ENCODE data around the gene HS3ST2.
"Not testable (repeated sequence)": the region's sequence is repeated elsewhere in the genome, so short reads cannot be mapped to it uniquely, and the experiment has no call there.

Gene HS3ST2

GRCh38 chr16:22810226-22810625 lies 3.7 kb upstream of the HS3ST2 start:
- no peak overlapping the region for H3K4me3 ChIP-seq (ENCODE audit: low read depth, low read length)
- DNase-seq (ENCODE audit: low read depth), result no peak
- TF ChIP-seq CTCF (IDR thresholded peaks at IDR 0.05; ENCODE audit: control insufficient read depth, extremely low read depth, insufficient read depth), result no peak

GRCh38 chr16:22813223-22813947 lies 577 bp upstream of the HS3ST2 start:
- H3K4me3 ChIP-seq (ENCODE audit: low read depth, low read length), result no peak overlapping the region
- DNase-seq (ENCODE audit: low read depth), result no peak
- peak; percentile 65 for TF ChIP-seq CTCF (IDR thresholded peaks at IDR 0.05; ENCODE audit: control insufficient read depth, extremely low read depth, insufficient read depth)

DNA sequence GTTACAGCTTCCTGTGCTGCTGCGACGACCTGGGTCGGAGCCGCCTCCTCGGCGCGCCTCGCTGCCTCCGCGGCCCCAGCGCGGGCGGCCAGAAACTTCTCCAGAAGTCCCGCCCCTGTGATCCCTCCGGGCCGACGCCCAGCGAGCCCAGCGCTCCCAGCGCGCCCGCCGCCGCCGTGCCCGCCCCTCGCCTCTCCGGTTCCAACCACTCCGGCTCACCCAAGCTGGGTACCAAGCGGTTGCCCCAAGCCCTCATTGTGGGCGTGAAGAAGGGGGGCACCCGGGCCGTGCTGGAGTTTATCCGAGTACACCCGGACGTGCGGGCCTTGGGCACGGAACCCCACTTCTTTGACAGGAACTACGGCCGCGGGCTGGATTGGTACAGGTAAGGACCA lies 746 bp downstream of the HS3ST2 start:
- DNase-seq (ENCODE audit: low read depth), result no peak
- H3K4me3 ChIP-seq (ENCODE audit: low read depth, low read length), result no peak overlapping the region
- no peak for TF ChIP-seq CTCF (IDR thresholded peaks at IDR 0.05; ENCODE audit: control insufficient read depth, extremely low read depth, insufficient read depth)

DNA sequence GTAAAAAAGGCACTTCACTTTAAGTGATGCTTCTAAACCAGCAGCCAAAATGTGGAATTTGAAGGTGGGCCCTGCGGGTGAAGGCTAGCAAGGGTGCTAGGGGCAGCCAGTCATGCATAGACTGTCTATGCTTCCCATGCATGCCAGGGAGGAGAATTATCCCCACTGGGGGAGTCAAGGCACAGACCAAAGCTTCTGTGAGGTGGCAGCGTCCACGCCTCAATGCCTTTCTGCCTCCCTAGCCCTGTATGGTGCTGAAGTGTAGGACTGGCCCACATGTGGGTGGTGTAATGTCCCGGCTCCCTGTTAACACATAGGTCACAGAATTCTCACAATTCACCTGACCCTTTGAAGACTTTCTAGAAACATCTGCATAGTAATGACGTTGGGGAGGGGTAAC lies 1.9 kb downstream of the HS3ST2 start:
- H3K4me3 ChIP-seq (ENCODE audit: low read depth, low read length), result no peak overlapping the region
- DNase-seq (ENCODE audit: low read depth), result no peak
- no peak for TF ChIP-seq CTCF (IDR thresholded peaks at IDR 0.05; ENCODE audit: control insufficient read depth, extremely low read depth, insufficient read depth)

DNA sequence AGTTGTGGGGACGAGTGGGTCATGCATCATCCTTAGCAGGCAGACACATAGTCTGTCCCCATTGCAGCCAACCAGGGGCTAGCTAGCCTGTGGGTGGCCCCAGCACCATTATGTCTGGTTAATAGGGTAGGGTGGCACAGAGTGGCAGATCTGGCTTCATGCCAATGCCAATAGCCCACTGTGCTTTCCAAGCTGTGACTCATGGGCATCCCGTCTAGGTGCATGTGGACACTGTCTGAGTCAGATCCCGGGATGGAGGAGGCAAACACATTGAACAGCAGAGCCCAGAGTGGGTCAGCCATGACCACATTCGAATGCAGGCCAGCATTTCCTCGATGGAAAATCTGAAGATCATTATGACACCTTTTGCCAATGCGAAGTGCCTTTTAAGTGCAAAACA lies 2.5 kb downstream of the HS3ST2 start:
- H3K4me3 ChIP-seq (ENCODE audit: low read depth, low read length), result no peak overlapping the region
- no peak for TF ChIP-seq CTCF (IDR thresholded peaks at IDR 0.05; ENCODE audit: control insufficient read depth, extremely low read depth, insufficient read depth)
- no peak for DNase-seq (ENCODE audit: low read depth)

DNA sequence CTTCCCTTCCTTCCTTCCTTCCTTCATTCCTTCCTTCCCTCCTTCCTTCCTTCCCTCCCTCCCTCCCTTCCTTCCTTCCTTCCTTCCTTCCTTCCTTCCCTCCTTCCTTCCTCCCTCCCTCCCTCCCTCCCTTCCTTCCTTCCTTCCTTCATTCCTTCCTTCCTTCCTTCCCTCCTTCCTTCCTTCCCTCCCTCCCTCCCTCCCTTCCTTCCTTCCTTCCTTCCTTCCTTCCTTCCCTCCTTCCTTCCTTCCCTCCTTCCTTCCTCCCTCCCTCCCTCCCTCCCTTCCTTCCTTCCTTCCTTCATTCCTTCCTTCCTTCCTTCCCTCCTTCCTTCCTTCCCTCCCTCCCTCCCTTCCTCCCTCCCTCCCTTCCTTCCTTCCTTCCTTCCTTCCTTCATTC lies 4.8 kb downstream of the HS3ST2 start:
- H3K4me3 ChIP-seq (ENCODE audit: low read depth, low read length); DNase-seq (ENCODE audit: low read depth): not testable (repeated sequence)

DNA sequence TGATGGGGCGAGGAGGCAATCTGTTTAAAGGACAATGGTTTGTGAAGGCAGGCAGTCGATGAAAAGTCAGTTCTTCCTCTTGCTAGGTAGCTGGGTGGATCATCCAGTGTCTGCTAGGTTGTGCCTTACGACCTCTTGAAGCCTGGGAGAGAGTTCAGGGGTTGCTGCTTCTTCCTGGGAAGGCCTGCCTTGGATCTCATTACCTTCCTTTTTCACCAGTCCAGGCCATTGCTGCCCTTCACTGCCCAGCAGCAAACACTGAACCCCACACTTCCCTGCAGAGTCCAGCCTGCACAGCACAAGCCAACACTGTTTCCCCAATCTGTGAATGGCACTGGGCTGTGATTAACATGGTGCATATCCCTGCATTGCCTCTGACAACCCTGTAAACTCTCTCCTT lies 24.7 kb downstream of the HS3ST2 start:
- TF ChIP-seq CTCF (IDR thresholded peaks at IDR 0.05; ENCODE audit: control insufficient read depth, extremely low read depth, insufficient read depth), result no peak
- DNase-seq (ENCODE audit: low read depth), result no peak
- no peak overlapping the region for H3K4me3 ChIP-seq (ENCODE audit: low read depth, low read length)

DNA sequence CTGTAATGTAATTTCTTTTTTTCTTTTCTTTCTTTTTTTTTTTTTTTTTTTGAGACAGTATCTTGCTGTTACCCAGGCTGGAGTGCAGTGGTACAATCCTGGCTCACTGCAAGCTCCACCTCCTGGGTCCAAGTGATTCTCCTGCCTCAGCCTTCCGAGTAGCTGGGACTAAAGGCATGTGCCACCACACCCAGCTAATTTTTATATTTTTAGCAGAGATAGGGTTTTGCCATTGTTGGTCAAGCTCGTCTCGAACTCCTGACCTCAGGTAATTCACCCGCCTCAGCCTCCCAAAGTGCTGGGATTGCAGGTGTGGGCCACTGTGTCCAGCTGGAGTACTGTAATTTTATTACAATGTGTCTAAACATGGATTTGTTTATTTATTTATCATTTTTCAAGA lies 28.1 kb downstream of the HS3ST2 start:
- DNase-seq (ENCODE audit: low read depth); H3K4me3 ChIP-seq (ENCODE audit: low read depth, low read length): not testable (repeated sequence)

Data from LNCaP clone FGC (cell line).